H9 (cell line): ENCODE measurements around the gene PNMA6E. TPM values are rescaled to one million over a fixed set of nuclear protein-coding genes. Genes with fewer than 3 reads are reported as not detected.

Experiments
- DNase-seq: peaks from one replicate; pipeline ENCODE4 v3.0.0-alpha.2; 2017
- H2AFZ ChIP-seq: one replicate; pipeline ENCODE4 v1.6.1; 2013; ENCODE audit warnings: mild to moderate bottlenecking, low read length, control low read depth, moderate library complexity
- H2AK5ac ChIP-seq: 2 replicates; pipeline ENCODE4 v1.6.1; 2013; ENCODE audit warnings: low read length, control low read depth, mixed read lengths; ENCODE audit not compliant: insufficient read length
- H2BK120ac ChIP-seq: one replicate; pipeline ENCODE4 v1.6.1; 2013; ENCODE audit warnings: low read depth, mild to moderate bottlenecking, low read length, control low read depth, inconsistent platforms; ENCODE audit not compliant: poor library complexity, severe bottlenecking
- H2BK12ac ChIP-seq: 2 replicates; pipeline ENCODE4 v1.6.1; 2013; ENCODE audit warnings: low read length, control low read depth, mixed read lengths, low read depth; ENCODE audit not compliant: insufficient read length
- H2BK15ac ChIP-seq: 2 replicates; pipeline ENCODE4 v1.6.1; 2013; ENCODE audit warnings: low read depth, low read length, control low read depth
- H2BK20ac ChIP-seq: one replicate; pipeline ENCODE4 v1.6.1; 2013; ENCODE audit warnings: low read depth, mild to moderate bottlenecking, low read length, control low read depth, inconsistent platforms; ENCODE audit not compliant: poor library complexity, severe bottlenecking
- H2BK5ac ChIP-seq: 2 replicates; pipeline ENCODE4 v1.6.1; 2013; ENCODE audit warnings: low read length, control low read depth, mixed read lengths; ENCODE audit not compliant: insufficient read length
- H3K14ac ChIP-seq: 2 replicates; pipeline ENCODE4 v1.6.1; 2013; ENCODE audit warnings: low read length, control low read depth; ENCODE audit not compliant: insufficient read depth
- H3K18ac ChIP-seq: 2 replicates; pipeline ENCODE4 v1.6.1; 2013; ENCODE audit warnings: low read depth, mild to moderate bottlenecking, mixed read lengths, low read length, control low read depth; ENCODE audit not compliant: insufficient read length
- H3K23ac ChIP-seq: 2 replicates; pipeline ENCODE4 v1.6.1; 2013; ENCODE audit warnings: low read length, control low read depth, mixed read lengths, low read depth; ENCODE audit not compliant: insufficient read length
- H3K23me2 ChIP-seq: 2 replicates; pipeline ENCODE4 v1.6.1; 2013; ENCODE audit warnings: low read depth, mild to moderate bottlenecking, mixed read lengths, low read length, control low read depth; ENCODE audit not compliant: insufficient read length, poor library complexity, severe bottlenecking
- H3K27ac ChIP-seq: 2 replicates; pipeline ENCODE4 v1.5.1; 2013; ENCODE audit warnings: low read length, control low read depth, mixed read lengths, low read depth; ENCODE audit not compliant: insufficient read length
- H3K27me3 ChIP-seq: 2 replicates; pipeline ENCODE4 v1.6.1; 2013; ENCODE audit warnings: low read length, control low read depth, inconsistent platforms; ENCODE audit not compliant: insufficient read depth
- H3K4ac ChIP-seq: 2 replicates; pipeline ENCODE4 v1.6.1; 2013; ENCODE audit warnings: low read depth, mild to moderate bottlenecking, control low read depth, inconsistent platforms, low read length, moderate library complexity
- H3K4me1 ChIP-seq: 2 replicates; pipeline ENCODE4 v1.6.1; 2013; ENCODE audit warnings: low read length, control low read depth, inconsistent platforms; ENCODE audit not compliant: insufficient read depth
- H3K4me2 ChIP-seq: 2 replicates; pipeline ENCODE4 v1.6.1; 2013; ENCODE audit warnings: low read length, control low read depth, mixed read lengths; ENCODE audit not compliant: insufficient read length, insufficient read depth
- H3K56ac ChIP-seq: 2 replicates; pipeline ENCODE4 v1.6.1; 2013; ENCODE audit warnings: low read depth, mild to moderate bottlenecking, mixed read lengths, low read length, control low read depth; ENCODE audit not compliant: insufficient read length
- H3K79me1 ChIP-seq: 2 replicates; pipeline ENCODE4 v1.6.1; 2013; ENCODE audit warnings: low read depth, mild to moderate bottlenecking, moderate library complexity, low read length, control low read depth, inconsistent platforms; ENCODE audit not compliant: insufficient read depth, poor library complexity, severe bottlenecking
- H3K79me2 ChIP-seq: 2 replicates; pipeline ENCODE4 v1.6.1; 2013; ENCODE audit warnings: low read length, control low read depth, inconsistent platforms; ENCODE audit not compliant: insufficient read depth
- H3K9ac ChIP-seq: 2 replicates; pipeline ENCODE4 v1.6.1; 2013; ENCODE audit warnings: low read length, control low read depth, mixed read lengths; ENCODE audit not compliant: insufficient read length; ENCODE audit errors: extremely low read depth
- H3K9me3 ChIP-seq: one replicate; pipeline ENCODE4 v1.6.1; 2013; ENCODE audit warnings: low read depth, low read length, inconsistent platforms; ENCODE audit not compliant: control insufficient read depth
- H3T11ph ChIP-seq: one replicate; pipeline ENCODE4 v1.6.1; 2013; ENCODE audit warnings: mild to moderate bottlenecking, low read length, control low read depth, inconsistent platforms
- H4K20me1 ChIP-seq: one replicate; pipeline ENCODE4 v1.6.1; 2013; ENCODE audit not compliant: control insufficient read depth, insufficient read length, insufficient read depth
- H4K5ac ChIP-seq: 2 replicates; pipeline ENCODE4 v1.6.1; 2013; ENCODE audit warnings: low read depth, mild to moderate bottlenecking, mixed read lengths, low read length, control low read depth; ENCODE audit not compliant: insufficient read length
- H4K8ac ChIP-seq: replicated peaks from 2 replicates; pipeline ENCODE4 v1.6.1; 2013; ENCODE audit warnings: low read length, control low read depth, mixed read lengths, low read depth; ENCODE audit not compliant: insufficient read length
- H4K91ac ChIP-seq: 2 replicates; pipeline ENCODE4 v1.6.1; 2013; ENCODE audit warnings: low read depth, mild to moderate bottlenecking, moderate library complexity, mixed read lengths, low read length, control low read depth; ENCODE audit not compliant: insufficient read length
- H3K27ac Mint-ChIP-seq, 3 experiments: 2 replicates in 2 of 3; 3 replicates in 1 of 3; pipeline ENCODE4 v1.8.0; 2020 to 2021; ENCODE audit warnings: mixed read lengths in 3 of 3, mild to moderate bottlenecking in 1 of 3, moderate library complexity in 1 of 3
- H3K27me3 Mint-ChIP-seq: 2 replicates; pipeline ENCODE4 v1.8.0; 2021; ENCODE audit warnings: low read depth, mild to moderate bottlenecking, moderate library complexity, mixed read lengths
- H3K36me3 Mint-ChIP-seq, 3 experiments: 2 replicates in 2 of 3; 3 replicates in 1 of 3; pipeline ENCODE4 v1.8.0; 2020 to 2021; ENCODE audit warnings: low read depth in 3 of 3, mixed read lengths in 3 of 3; ENCODE audit not compliant: insufficient read depth in 1 of 3
- H3K4me1 Mint-ChIP-seq, 2 experiments: 2 replicates each; pipeline ENCODE4 v1.8.0; 2020; ENCODE audit warnings: mixed read lengths in 2 of 2
- H3K4me3 Mint-ChIP-seq, 2 experiments: 2 replicates in 1 of 2; 3 replicates in 1 of 2; pipeline ENCODE4 v1.8.0; 2020 to 2021; ENCODE audit warnings: mild to moderate bottlenecking in 2 of 2, mixed read lengths in 2 of 2, moderate library complexity in 1 of 2
- H3K9me3 Mint-ChIP-seq, 2 experiments: 2 replicates in 1 of 2; 3 replicates in 1 of 2; pipeline ENCODE4 v1.8.0; 2020; ENCODE audit warnings: mild to moderate bottlenecking in 2 of 2, mixed read lengths in 2 of 2, moderate library complexity in 1 of 2
- WGBS: extraction: QIAGEN DNeasy Blood & Tissue Kit; methylation state at CpG from one replicate; pipeline ENCODE4 v1.1.7; 2013; ENCODE audit warnings: missing lambda C conversion rate, low lambda C conversion rate, mixed read lengths; ENCODE audit not compliant: insufficient read length; ENCODE audit errors: extremely low coverage; 5-methylcytosine and 5-hydroxymethylcytosine counted together
- total RNA-seq: library from RNA; stranded (reverse); gene quantifications from 2 replicates; pipeline ENCODE4 v1.2.1, GENCODE V29; 2021
- TF ChIP-seq, protein P1 (sequence below): fragments of 200-600 bp; sonication (generic); conservative IDR thresholded peaks from 3 replicates; pipeline ENCODE4 v1.8.0; 2021; ENCODE audit warnings: antibody characterized with exemption, mild to moderate bottlenecking

PNMA6E gene
- total RNA-seq, 1 experiment from 2014 or later = not detected

DNA sequence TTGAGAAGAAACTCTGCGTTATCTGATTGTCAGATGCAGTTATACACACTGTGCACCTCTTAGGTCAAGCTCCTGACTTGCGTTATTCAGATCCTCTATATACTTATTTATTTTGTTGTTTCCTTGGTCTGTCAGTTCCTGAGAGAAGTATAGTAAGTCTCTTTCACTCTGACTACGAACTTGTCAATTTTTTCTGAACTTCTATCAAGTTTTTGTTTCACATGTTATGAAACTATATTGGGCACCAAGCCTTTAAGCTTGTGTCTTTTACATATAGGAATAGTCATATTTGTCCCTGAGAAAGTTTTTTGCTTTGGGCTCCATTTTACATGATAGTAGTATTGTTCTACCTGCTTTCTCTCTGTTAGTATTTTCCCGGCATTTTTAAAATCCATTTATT is 35.5 kb downstream of the PNMA6E start:
- Histone ChIP-seq H3K4ac (no peak overlapping the region), H2BK120ac (no peak overlapping the region)
- no peaks in the 10 kb centered on the region for H3K36me3 Mint-ChIP-seq

More for the DNA sequence above, 35.5 kb downstream of the PNMA6E start:
- Histone ChIP-seq H4K5ac (no peak overlapping the region), H2AK5ac (no peak overlapping the region), H3K4me2 (no peak overlapping the region), H3K56ac (no peak overlapping the region), H3K18ac (no peak overlapping the region), H3K14ac (no peak overlapping the region), H3K79me1 (no peaks in the 10 kb centered on the region), H3K27me3 (no peaks in the 10 kb centered on the region), H3T11ph (no peak overlapping the region), H3K27ac (no peak overlapping the region), H3K79me2 (no peaks in the 10 kb centered on the region), H2BK20ac (no peak overlapping the region), H2BK5ac (no peak overlapping the region), H2AFZ (no peak overlapping the region), H4K20me1 (no peaks in the 10 kb centered on the region), H3K9me3 (peaks cover 18% of the 10 kb centered on the region), H4K8ac (no peak overlapping the region), H3K23ac (no peak overlapping the region), H2BK12ac (no peak overlapping the region), H3K9ac (no peak overlapping the region), H3K23me2 (no peaks in the 10 kb centered on the region), H2BK15ac (no peak overlapping the region), H4K91ac (no peak overlapping the region), H3K4me1 (no peaks in the 10 kb centered on the region)
- TF ChIP-seq, protein P1, sequence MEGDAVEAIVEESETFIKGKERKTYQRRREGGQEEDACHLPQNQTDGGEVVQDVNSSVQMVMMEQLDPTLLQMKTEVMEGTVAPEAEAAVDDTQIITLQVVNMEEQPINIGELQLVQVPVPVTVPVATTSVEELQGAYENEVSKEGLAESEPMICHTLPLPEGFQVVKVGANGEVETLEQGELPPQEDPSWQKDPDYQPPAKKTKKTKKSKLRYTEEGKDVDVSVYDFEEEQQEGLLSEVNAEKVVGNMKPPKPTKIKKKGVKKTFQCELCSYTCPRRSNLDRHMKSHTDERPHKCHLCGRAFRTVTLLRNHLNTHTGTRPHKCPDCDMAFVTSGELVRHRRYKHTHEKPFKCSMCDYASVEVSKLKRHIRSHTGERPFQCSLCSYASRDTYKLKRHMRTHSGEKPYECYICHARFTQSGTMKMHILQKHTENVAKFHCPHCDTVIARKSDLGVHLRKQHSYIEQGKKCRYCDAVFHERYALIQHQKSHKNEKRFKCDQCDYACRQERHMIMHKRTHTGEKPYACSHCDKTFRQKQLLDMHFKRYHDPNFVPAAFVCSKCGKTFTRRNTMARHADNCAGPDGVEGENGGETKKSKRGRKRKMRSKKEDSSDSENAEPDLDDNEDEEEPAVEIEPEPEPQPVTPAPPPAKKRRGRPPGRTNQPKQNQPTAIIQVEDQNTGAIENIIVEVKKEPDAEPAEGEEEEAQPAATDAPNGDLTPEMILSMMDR = no peak
- Mint-ChIP-seq H3K27ac (no peak overlapping the region), H3K4me1 (no peaks in the 10 kb centered on the region), H3K4me3 (no peak overlapping the region), H3K27me3 (peaks cover 9% of the 10 kb centered on the region), H3K9me3 (peaks cover 65 to 75% of the 10 kb centered on the region in 2 experiments)
- no peak for DNase-seq
- no CpG with 5 or more reads among the region's 4 CpGs for WGBS
